ENCODE data around the gene OR1J2. TPM values are rescaled to one million over a fixed set of nuclear protein-coding genes. Genes with fewer than 3 reads are reported as not detected.

Gene OR1J2
- 0.22 and 0.51 TPM in 2 replicates for total RNA-seq (2012; rRNA removed)

- H3K27me3 ChIP-seq (ENCODE audit: control insufficient read depth, insufficient read depth, low read length), result peaks cover 30% of the 10 kb centered on the region
- H3K4me3 ChIP-seq (ENCODE audit: low read length), result no peak within 1 kb of the TSS
- no peaks in the 10 kb centered on the region for H3K36me3 ChIP-seq (ENCODE audit: insufficient read depth, low read length)
- no peaks in the 10 kb centered on the region for H3K4me1 ChIP-seq (ENCODE audit: control insufficient read depth, insufficient read depth, low read length)
- H3K9me3 ChIP-seq (replicated peaks; ENCODE audit: low read length), result no peaks in the 10 kb centered on the region
- no peak within 1 kb of the TSS for H3K4me2 ChIP-seq (ENCODE audit: low read length)
- no peak within 1 kb of the TSS for H3K9ac ChIP-seq (ENCODE audit: low read depth, low read length)
Measured at GRCh38 chr9:122510502-122510901, at the start of gene OR1J2. Gene OR1J2, plus strand, starts transcription at chr9:122510802. Its CDS starts 0 bp downstream, at chr9:122510802.

- Histone ChIP-seq H3K36me3 (ENCODE audit: insufficient read depth, low read length) (no peaks in the 10 kb centered on the region), H3K4me3 (ENCODE audit: low read length) (peak overlapping the region; percentile 59), H3K4me1 (ENCODE audit: control insufficient read depth, insufficient read depth, low read length) (peaks cover 13% of the 10 kb centered on the region), H3K27me3 (ENCODE audit: control insufficient read depth, insufficient read depth, low read length) (peaks cover 63% of the 10 kb centered on the region), H3K4me2 (ENCODE audit: low read length) (peak overlapping the region; percentile 77), H3K9me3 (replicated peaks; ENCODE audit: low read length) (no peaks in the 10 kb centered on the region), H3K9ac (ENCODE audit: low read depth, low read length) (peak overlapping the region; percentile 61)
Measured at GRCh38 chr9:122463828-122464632, 46.6 kb upstream of the OR1J2 start.

GRCh38 chr9:122464633-122465567 lies 45.7 kb upstream of the OR1J2 start:
- Histone ChIP-seq H3K9ac (ENCODE audit: low read depth, low read length) (peak overlapping the region; percentile 61), H3K27me3 (ENCODE audit: control insufficient read depth, insufficient read depth, low read length) (peaks cover 59% of the 10 kb centered on the region), H3K36me3 (ENCODE audit: insufficient read depth, low read length) (no peaks in the 10 kb centered on the region), H3K9me3 (replicated peaks; ENCODE audit: low read length) (no peaks in the 10 kb centered on the region), H3K4me2 (ENCODE audit: low read length) (peak overlapping the region; percentile 77), H3K4me3 (ENCODE audit: low read length) (peak overlapping the region; percentile 59), H3K4me1 (ENCODE audit: control insufficient read depth, insufficient read depth, low read length) (peaks cover 13% of the 10 kb centered on the region)

GRCh38 chr9:122466456-122466855 lies 44.1 kb upstream of the OR1J2 start:
- Histone ChIP-seq H3K9ac (ENCODE audit: low read depth, low read length) (no peak overlapping the region), H3K36me3 (ENCODE audit: insufficient read depth, low read length) (no peaks in the 10 kb centered on the region), H3K4me1 (ENCODE audit: control insufficient read depth, insufficient read depth, low read length) (peaks cover 13% of the 10 kb centered on the region), H3K27me3 (ENCODE audit: control insufficient read depth, insufficient read depth, low read length) (peaks cover 59% of the 10 kb centered on the region), H3K4me2 (ENCODE audit: low read length) (no peak overlapping the region), H3K9me3 (replicated peaks; ENCODE audit: low read length) (no peaks in the 10 kb centered on the region), H3K4me3 (ENCODE audit: low read length) (no peak overlapping the region)

- H3K4me3 ChIP-seq (ENCODE audit: low read length), result no peak overlapping the region
- H3K27me3 ChIP-seq (ENCODE audit: control insufficient read depth, insufficient read depth, low read length), result peaks cover 56% of the 10 kb centered on the region
- peaks cover 13% of the 10 kb centered on the region for H3K4me1 ChIP-seq (ENCODE audit: control insufficient read depth, insufficient read depth, low read length)
- no peak overlapping the region for H3K4me2 ChIP-seq (ENCODE audit: low read length)
- H3K9me3 ChIP-seq (replicated peaks; ENCODE audit: low read length), result no peaks in the 10 kb centered on the region
- no peaks in the 10 kb centered on the region for H3K36me3 ChIP-seq (ENCODE audit: insufficient read depth, low read length)
- H3K9ac ChIP-seq (ENCODE audit: low read depth, low read length), result no peak overlapping the region
Measured at GRCh38 chr9:122468735-122469134, 41.9 kb upstream of the OR1J2 start.

- H3K9ac ChIP-seq (ENCODE audit: low read depth, low read length), result no peak overlapping the region
Measured at GRCh38 chr9:122474561-122474960, 36.0 kb upstream of the OR1J2 start.

GRCh38 chr9:122475717-122476116 lies 34.9 kb upstream of the OR1J2 start:
- Histone ChIP-seq H3K9ac (ENCODE audit: low read depth, low read length) (no peak overlapping the region), H3K36me3 (ENCODE audit: insufficient read depth, low read length) (no peaks in the 10 kb centered on the region), H3K4me1 (ENCODE audit: control insufficient read depth, insufficient read depth, low read length) (no peaks in the 10 kb centered on the region), H3K4me3 (ENCODE audit: low read length) (no peak overlapping the region), H3K9me3 (replicated peaks; ENCODE audit: low read length) (no peaks in the 10 kb centered on the region), H3K4me2 (ENCODE audit: low read length) (no peak overlapping the region), H3K27me3 (ENCODE audit: control insufficient read depth, insufficient read depth, low read length) (peaks cover 58% of the 10 kb centered on the region)

More at GRCh38 chr9:122474561-122474960, 36.0 kb upstream of the OR1J2 start:
- H3K27me3 ChIP-seq (ENCODE audit: control insufficient read depth, insufficient read depth, low read length), result peaks cover 62% of the 10 kb centered on the region
- no peaks in the 10 kb centered on the region for H3K9me3 ChIP-seq (replicated peaks; ENCODE audit: low read length)
- no peaks in the 10 kb centered on the region for H3K4me1 ChIP-seq (ENCODE audit: control insufficient read depth, insufficient read depth, low read length)
- H3K4me3 ChIP-seq (ENCODE audit: low read length), result no peak overlapping the region
- no peaks in the 10 kb centered on the region for H3K36me3 ChIP-seq (ENCODE audit: insufficient read depth, low read length)
- no peak overlapping the region for H3K4me2 ChIP-seq (ENCODE audit: low read length)

GRCh38 chr9:122477346-122477745 lies 33.3 kb upstream of the OR1J2 start:
- H3K4me2 ChIP-seq (ENCODE audit: low read length), result no peak overlapping the region
- peaks cover 56% of the 10 kb centered on the region for H3K27me3 ChIP-seq (ENCODE audit: control insufficient read depth, insufficient read depth, low read length)
- H3K9me3 ChIP-seq (replicated peaks; ENCODE audit: low read length), result no peaks in the 10 kb centered on the region
- no peaks in the 10 kb centered on the region for H3K36me3 ChIP-seq (ENCODE audit: insufficient read depth, low read length)
- no peaks in the 10 kb centered on the region for H3K4me1 ChIP-seq (ENCODE audit: control insufficient read depth, insufficient read depth, low read length)
- H3K4me3 ChIP-seq (ENCODE audit: low read length), result no peak overlapping the region
- no peak overlapping the region for H3K9ac ChIP-seq (ENCODE audit: low read depth, low read length)

- H3K9ac ChIP-seq (ENCODE audit: low read depth, low read length), result no peak within 1 kb of the TSS
- no peaks in the 10 kb centered on the region for H3K4me1 ChIP-seq (ENCODE audit: control insufficient read depth, insufficient read depth, low read length)
- no peak within 1 kb of the TSS for H3K4me2 ChIP-seq (ENCODE audit: low read length)
- H3K4me3 ChIP-seq (ENCODE audit: low read length), result no peak within 1 kb of the TSS
- H3K9me3 ChIP-seq (replicated peaks; ENCODE audit: low read length), result no peaks in the 10 kb centered on the region
- H3K36me3 ChIP-seq (ENCODE audit: insufficient read depth, low read length), result no peaks in the 10 kb centered on the region
- H3K27me3 ChIP-seq (ENCODE audit: control insufficient read depth, insufficient read depth, low read length), result peaks cover 54% of the 10 kb centered on the region
Measured at GRCh38 chr9:122477826-122478225, 32.8 kb upstream of the OR1J2 start, which contains the start of gene OR1J1. Gene OR1J1, minus strand, starts transcription at chr9:122477926. Its CDS starts 0 bp downstream, at chr9:122477926.

- no peak overlapping the region for H3K9ac ChIP-seq (ENCODE audit: low read depth, low read length)
- H3K36me3 ChIP-seq (ENCODE audit: insufficient read depth, low read length), result no peaks in the 10 kb centered on the region
- H3K4me1 ChIP-seq (ENCODE audit: control insufficient read depth, insufficient read depth, low read length), result no peaks in the 10 kb centered on the region
- H3K27me3 ChIP-seq (ENCODE audit: control insufficient read depth, insufficient read depth, low read length), result peaks cover 43% of the 10 kb centered on the region
- H3K4me2 ChIP-seq (ENCODE audit: low read length), result no peak overlapping the region
- no peak overlapping the region for H3K4me3 ChIP-seq (ENCODE audit: low read length)
- H3K9me3 ChIP-seq (replicated peaks; ENCODE audit: low read length), result no peaks in the 10 kb centered on the region
Measured at GRCh38 chr9:122479062-122479461, 31.5 kb upstream of the OR1J2 start.

- no peaks in the 10 kb centered on the region for H3K4me1 ChIP-seq (ENCODE audit: control insufficient read depth, insufficient read depth, low read length)
- H3K9me3 ChIP-seq (replicated peaks; ENCODE audit: low read length), result no peaks in the 10 kb centered on the region
- no peaks in the 10 kb centered on the region for H3K36me3 ChIP-seq (ENCODE audit: insufficient read depth, low read length)
- no peak overlapping the region for H3K9ac ChIP-seq (ENCODE audit: low read depth, low read length)
- no peak overlapping the region for H3K4me2 ChIP-seq (ENCODE audit: low read length)
- H3K4me3 ChIP-seq (ENCODE audit: low read length), result no peak overlapping the region
- peaks cover 32% of the 10 kb centered on the region for H3K27me3 ChIP-seq (ENCODE audit: control insufficient read depth, insufficient read depth, low read length)
Measured at GRCh38 chr9:122498883-122499288, 11.7 kb upstream of the OR1J2 start.
